Measurements from ENCODE around the gene PCTP.

The PCTP gene

GRCh38 chr17:55720919-55721836, 29.7 kb upstream of the PCTP start:
- H3K4me3 ChIP-seq (ENCODE audit: low read depth, low read length): no peak overlapping the region
- no peak for DNase-seq (ENCODE audit: low read depth)
- TF ChIP-seq CTCF (IDR thresholded peaks at IDR 0.05; ENCODE audit: insufficient read depth, low read depth, low read length, missing control alignments): no peak

- no peak overlapping the region for H3K4me3 ChIP-seq (ENCODE audit: low read depth, low read length)
- no peak for TF ChIP-seq CTCF (IDR thresholded peaks at IDR 0.05; ENCODE audit: insufficient read depth, low read depth, low read length, missing control alignments)
- DNase-seq (ENCODE audit: low read depth): no peak
These were observed 28.7 kb upstream of the PCTP start for GRCh38 chr17:55722016-55722736.

GRCh38 chr17:55722742-55723487, 27.9 kb upstream of the PCTP start, which contains the start of gene TMEM100:
TSS of gene TMEM100 (minus strand) at chr17:55722864. CDS start at chr17:55721070, 1,794 bp downstream.
- TF ChIP-seq CTCF (IDR thresholded peaks at IDR 0.05; ENCODE audit: insufficient read depth, low read depth, low read length, missing control alignments): no peak
- H3K4me3 ChIP-seq (ENCODE audit: low read depth, low read length): no peak within 1 kb of the TSS
- no peak for DNase-seq (ENCODE audit: low read depth)

GRCh38 chr17:55723488-55723848, 27.4 kb upstream of the PCTP start:
- no peak for TF ChIP-seq CTCF (IDR thresholded peaks at IDR 0.05; ENCODE audit: insufficient read depth, low read depth, low read length, missing control alignments)

GRCh38 chr17:55726440-55726839, 24.4 kb upstream of the PCTP start:
- no peak for DNase-seq (ENCODE audit: low read depth)
- H3K4me3 ChIP-seq (ENCODE audit: low read depth, low read length): no peak overlapping the region
- TF ChIP-seq CTCF (IDR thresholded peaks at IDR 0.05; ENCODE audit: insufficient read depth, low read depth, low read length, missing control alignments): no peak

More at GRCh38 chr17:55723488-55723848, 27.4 kb upstream of the PCTP start:
- no peak overlapping the region for H3K4me3 ChIP-seq (ENCODE audit: low read depth, low read length)
- DNase-seq (ENCODE audit: low read depth): no peak

GRCh38 chr17:55727275-55727674, 23.6 kb upstream of the PCTP start:
- no peak for TF ChIP-seq CTCF (IDR thresholded peaks at IDR 0.05; ENCODE audit: insufficient read depth, low read depth, low read length, missing control alignments)

More at GRCh38 chr17:55727275-55727674, 23.6 kb upstream of the PCTP start:
- no peak for DNase-seq (ENCODE audit: low read depth)
- no peak overlapping the region for H3K4me3 ChIP-seq (ENCODE audit: low read depth, low read length)
